HG03432 (cell line): Measurements from ENCODE around the gene TPRA1.
A peak's percentile ranks its signal among the peaks of the same experiment; 100 is the strongest.

ENCODE experiments used
- ATAC-seq: cut with Tn5 transposase; IDR thresholded peaks from one replicate; pipeline ENCODE4 v1.9.1; 2021; ENCODE audit warnings: mild to moderate bottlenecking, moderate library complexity; ENCODE audit not compliant: unreplicated experiment

TPRA1 gene

DNA sequence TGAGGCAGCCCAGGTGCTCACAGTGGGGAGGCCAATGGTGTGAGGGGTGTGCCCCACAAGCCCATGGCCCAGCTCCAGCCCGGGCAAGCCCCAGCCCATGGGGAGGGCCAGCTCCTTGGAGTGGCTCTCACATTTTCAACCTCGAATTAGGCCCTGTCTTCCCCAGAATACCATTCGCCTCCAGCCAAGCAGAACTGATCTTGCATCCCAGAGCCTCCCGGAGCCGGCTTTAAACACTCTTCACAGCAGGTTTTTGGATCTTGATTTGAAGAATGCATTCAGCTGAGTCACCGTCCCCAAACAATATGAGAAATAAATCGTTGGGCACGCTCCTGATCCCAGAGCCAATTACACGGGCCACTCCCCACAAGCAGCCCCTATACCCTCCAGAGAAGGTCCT lies 23.7 kb downstream of the TPRA1 start:
- ATAC-seq = no peak

DNA sequence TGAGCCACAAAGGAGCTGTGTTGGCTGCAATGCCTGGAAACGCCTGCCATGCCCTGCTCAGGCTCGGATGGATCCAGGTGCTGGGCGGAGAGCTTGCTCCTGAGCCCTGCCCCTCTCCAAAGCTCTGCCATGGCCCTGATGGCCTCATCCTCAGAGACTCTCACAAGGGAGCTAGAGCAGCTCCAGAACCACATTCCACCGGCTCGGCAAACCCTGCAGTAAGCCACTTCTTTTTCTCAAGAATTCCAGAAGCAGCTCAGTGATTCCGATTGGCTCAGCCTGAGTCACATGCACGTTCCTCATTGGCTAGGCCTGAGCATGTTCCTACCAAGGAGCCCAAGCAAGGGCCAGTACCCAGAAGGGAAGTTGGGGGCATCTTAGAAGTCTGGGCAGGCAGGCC lies 24.8 kb downstream of the TPRA1 start:
- no peak for ATAC-seq

- no peak for ATAC-seq
Measured at GRCh38 chr3:127560051-127560787, 30.3 kb downstream of the TPRA1 start.

DNA sequence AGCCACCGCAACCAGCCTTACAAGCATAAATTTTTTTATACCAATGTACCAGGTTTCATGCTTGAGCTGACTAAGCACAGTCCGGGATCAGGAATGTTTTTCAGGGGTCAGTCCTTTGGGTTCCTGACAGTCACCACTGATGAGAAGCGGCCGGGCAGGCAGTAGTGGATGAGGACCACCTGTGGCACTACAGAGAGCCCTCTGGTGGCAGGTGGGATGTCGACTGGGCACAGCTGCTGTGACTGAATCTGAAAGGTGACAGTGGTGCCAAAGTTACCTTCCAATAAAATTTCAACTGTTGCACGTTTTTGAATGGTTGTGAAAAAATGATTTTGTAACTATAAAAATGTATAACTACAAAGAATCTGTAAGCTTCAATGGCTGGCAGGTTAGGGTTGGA lies 34.0 kb downstream of the TPRA1 start:
- no peak for ATAC-seq

- no peak for ATAC-seq
Measured at GRCh38 chr3:127555108-127555507, 35.4 kb downstream of the TPRA1 start.

DNA sequence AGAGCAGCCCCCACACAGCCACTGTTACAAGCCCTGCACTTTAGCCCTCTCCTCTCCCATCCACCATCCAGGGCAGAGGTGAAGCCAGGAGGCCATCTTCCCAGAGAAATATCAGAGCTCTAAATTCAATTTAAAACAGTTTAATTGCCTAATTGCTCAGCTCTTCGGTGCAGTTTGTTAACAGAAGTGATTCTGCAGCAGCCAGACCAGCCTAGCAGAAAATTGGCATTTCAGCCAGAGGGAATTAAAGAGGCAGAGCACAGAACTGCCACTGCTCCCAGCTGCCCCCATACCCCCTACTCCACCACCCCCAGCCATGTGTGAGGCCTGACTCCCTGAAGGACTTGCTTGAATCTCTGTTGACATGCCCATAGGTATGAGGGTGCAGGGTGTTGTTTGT lies 38.5 kb downstream of the TPRA1 start:
- no peak for ATAC-seq

DNA sequence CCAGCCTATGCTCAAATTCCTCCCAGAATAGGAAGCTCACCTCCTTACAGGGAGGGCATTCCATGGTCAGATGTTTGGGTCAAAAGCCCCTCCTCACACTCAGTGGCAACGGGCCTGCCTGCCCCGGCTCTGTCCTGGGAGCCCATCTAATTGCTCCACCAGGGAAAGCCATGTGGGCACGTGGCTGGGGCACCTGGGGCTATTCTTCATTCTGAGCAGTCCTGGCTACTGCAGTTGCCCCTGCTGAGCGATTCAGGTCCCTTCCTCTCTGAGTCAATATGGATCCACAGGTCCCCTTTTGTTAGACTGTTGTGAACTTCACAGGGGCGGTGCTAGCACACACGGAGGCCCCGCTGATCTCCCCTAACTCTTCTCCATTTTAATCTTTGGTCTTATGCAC lies 39.4 kb downstream of the TPRA1 start:
- no peak for ATAC-seq

DNA sequence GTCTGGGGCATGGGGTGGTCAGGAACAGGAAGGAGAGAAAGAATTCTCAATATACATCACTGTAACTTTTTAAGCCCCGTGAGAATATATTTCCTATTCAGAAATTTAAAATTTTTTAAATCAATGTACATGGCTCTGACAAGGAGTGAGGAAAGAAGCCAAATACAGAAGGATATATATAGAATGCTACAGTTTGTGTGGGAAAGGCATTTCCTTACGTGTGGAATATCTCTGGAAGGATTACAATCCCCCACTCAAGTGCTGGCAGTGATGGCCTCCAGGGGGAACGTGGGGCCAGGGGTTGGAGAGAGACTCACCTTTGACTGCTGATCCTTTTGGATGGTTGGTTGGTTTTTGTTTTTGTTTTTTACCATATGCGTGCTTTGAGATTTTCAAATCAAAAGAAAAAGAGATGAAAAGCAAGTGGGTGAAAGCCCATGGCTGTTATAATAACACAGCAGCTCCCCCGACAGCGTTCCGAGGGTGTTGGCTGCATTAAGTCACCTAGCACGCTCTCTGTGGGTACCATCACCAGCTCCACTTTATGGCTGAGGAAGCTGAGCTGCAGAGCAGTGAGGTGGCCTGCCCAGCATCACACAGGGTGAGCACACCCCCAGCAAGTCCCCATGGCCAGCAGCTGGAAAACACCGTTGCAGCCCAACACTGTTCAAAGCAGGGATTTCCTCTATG lies 39.9 kb downstream of the TPRA1 start:
- ATAC-seq = no peak

GRCh38 chr3:127549826-127550467 lies 40.6 kb downstream of the TPRA1 start:
- ATAC-seq = no peak

- ATAC-seq = peak; percentile 72
Measured at GRCh38 chr3:127547761-127548605, 42.5 kb downstream of the TPRA1 start.

DNA sequence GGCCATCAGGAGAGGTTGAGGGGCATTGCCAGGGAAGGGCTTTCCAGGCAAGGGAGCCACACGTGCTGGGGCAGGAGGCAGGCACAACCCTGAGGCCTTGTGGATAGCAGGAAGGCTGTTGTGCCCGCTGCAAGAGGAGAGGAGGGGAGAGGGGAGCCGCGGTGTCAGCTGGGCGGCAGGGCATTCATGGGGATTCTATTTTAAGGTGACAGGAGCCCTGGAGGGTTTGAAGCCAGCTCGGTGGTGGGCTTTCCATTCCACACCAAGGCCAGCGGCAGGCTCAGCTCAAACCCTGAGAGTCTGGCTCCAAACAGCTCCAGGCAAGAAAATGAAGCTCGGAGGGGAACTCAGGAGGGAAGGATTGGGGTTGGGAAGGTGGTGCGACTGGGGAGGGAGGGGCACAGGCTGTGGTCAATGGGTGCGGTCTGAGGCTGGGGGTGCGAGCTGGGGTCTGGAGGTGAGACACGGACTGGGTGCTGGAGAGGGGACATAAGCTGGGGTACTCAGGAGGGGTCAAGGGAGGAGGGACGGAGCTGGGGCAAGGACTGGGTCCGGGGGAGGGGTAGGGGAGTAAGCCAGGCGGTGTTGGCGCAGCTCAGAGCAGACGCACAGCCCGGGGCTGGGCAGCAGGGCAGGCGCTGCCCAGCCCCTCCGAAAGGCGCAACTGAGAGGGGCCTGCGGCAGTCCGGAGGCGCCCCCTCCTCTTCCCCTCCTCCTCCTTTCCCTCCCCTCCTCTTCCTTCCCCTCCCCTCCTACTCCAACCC lies 43.4 kb downstream of the TPRA1 start:
- no peak for ATAC-seq

- no peak for ATAC-seq
Measured at GRCh38 chr3:127546554-127546953, 44.0 kb downstream of the TPRA1 start.

DNA sequence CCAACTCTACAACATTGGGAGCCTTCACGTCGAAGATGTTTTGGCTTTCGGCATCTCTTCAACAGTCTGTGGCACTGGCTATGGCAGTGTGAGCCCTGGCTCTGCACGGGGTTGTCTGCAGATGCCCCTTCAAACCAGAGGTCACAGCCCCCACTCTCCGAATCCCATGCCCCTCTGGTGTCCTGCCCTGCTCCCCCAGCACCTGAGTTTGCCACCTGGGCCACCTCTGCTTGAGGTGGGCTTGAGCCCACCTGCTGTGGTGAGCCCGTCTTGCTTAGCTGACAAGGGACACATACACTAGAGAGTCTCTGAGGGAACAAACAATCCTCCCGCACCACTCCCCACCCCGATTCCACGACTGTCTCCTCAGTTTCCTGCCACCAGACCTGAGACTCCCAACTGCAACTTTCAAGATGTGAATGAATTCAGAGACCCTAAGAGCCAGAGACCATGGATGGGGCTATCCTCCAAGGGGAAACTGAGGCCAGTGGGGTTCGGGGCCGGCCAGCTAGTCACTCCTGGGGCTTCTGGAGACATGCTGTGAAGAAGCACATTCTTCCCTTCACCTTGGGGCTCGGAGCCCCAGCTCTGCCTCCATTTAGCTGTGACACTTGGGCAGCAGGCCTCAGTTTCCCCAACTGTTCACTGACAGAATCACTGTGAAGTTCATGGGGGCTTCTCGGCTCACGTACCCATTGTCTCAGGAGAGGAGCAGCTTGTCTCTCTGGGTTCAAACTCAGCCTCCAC lies 44.6 kb downstream of the TPRA1 start:
- ATAC-seq = no peak

GRCh38 chr3:127545216-127545615 lies 45.3 kb downstream of the TPRA1 start:
- no peak for ATAC-seq

- ATAC-seq = no peak
Measured at GRCh38 chr3:127544803-127545201, 45.7 kb downstream of the TPRA1 start.

DNA sequence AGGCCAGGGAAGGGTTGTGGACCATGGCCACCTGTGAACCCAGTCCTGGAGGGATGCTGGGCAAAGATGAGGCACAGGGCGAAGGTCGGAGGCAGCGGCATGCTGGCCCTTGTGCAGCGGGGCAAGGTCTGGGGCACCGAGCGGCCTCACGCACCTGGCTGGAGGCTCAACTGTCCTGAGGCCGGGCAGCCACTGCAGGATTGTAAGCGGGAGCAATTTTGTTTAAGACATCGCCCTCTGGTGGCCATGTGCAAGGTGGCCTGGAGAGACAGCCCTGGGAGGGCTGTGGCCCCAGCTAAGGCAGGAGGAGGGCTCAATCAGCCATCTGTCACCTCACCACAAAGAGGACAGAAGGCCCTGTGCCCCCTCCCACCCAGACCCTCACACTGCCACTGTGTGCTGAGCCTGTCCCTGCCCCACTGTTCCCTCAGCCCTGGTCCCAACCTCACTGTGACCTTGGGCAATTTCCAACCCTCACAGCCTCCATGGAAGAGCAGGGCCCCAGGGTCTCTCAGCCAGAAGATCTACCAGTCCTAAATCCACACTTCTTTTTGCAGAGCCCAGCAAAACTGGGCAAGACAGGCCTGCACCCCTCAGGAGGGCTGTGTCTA lies 46.2 kb downstream of the TPRA1 start:
- peak; percentile 69 for ATAC-seq

DNA sequence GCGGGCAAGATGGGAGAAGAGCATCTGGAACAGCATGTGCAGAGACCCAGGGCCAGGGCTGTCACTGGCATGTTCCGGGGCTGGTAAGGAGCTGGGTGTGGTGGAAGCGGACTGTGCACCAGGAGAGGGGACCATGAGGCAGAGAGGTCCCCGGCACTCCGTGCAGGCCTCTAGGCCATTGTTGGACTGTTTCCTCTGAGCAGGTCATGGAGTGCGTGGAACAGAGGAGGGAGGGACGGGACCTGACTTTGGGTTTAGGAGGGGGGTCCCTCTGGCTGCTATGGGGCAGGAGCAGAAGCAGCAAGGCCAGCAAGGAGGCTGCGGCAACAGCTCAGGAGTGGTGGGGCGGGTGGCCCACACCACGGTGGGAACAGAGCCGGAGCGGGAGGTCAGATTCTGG lies 47.1 kb downstream of the TPRA1 start:
- no peak for ATAC-seq

DNA sequence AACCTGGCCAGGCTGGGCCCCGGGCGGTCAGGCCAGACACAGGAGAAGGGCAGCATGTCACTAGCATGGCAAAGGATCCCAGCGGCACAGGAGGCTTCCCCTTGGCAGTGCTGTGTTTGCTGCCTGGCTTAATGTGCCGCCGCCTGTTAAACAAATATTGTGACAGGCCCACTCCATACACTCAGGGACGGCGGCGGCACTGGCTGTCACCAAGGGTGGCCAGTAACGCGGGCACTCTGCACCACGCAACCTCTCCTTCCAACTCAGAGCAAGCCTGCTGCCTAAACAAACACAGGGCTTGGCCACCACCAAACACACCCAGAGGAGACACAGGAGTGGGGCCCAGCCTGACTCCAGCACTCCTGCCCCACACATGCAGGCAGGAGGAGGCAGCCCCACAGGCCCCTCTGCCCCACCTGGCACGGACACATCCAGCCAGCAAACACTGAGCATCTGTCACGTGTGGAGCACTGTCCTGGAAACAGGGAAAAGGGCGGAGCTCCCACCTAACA lies 48.0 kb downstream of the TPRA1 start:
- ATAC-seq = no peak

- no peak for ATAC-seq
Measured at GRCh38 chr3:127541320-127541719, 49.2 kb downstream of the TPRA1 start.
